RPMI8226 (cell line): ENCODE measurements around the gene SH2D3A.
A peak's percentile ranks its signal among the peaks of the same experiment; 100 is the strongest.
"Not testable (repeated sequence)": the region's sequence is repeated elsewhere in the genome, so short reads cannot be mapped to it uniquely, and the experiment has no call there.

ENCODE experiments used
- DNase-seq: peaks from one replicate; pipeline ENCODE4 v3.0.0-alpha.2; 2015

The SH2D3A gene

GRCh38 chr19:6719540-6719861 is 47.7 kb downstream of the SH2D3A start:
- no peak for DNase-seq

- peak; percentile 37 for DNase-seq
Observed at GRCh38 chr19:6718741-6719539, 48.3 kb downstream of the SH2D3A start.

GRCh38 chr19:6718111-6718740 is 49.0 kb downstream of the SH2D3A start:
- DNase-seq: no peak

GRCh38 chr19:6717441-6717971 is 49.7 kb downstream of the SH2D3A start:
- DNase-seq: no peak

GRCh38 chr19:6717036-6717435 is 50.2 kb downstream of the SH2D3A start:
- no peak for DNase-seq

- no peak for DNase-seq
Observed at GRCh38 chr19:6716610-6716970, 50.6 kb downstream of the SH2D3A start.

DNA sequence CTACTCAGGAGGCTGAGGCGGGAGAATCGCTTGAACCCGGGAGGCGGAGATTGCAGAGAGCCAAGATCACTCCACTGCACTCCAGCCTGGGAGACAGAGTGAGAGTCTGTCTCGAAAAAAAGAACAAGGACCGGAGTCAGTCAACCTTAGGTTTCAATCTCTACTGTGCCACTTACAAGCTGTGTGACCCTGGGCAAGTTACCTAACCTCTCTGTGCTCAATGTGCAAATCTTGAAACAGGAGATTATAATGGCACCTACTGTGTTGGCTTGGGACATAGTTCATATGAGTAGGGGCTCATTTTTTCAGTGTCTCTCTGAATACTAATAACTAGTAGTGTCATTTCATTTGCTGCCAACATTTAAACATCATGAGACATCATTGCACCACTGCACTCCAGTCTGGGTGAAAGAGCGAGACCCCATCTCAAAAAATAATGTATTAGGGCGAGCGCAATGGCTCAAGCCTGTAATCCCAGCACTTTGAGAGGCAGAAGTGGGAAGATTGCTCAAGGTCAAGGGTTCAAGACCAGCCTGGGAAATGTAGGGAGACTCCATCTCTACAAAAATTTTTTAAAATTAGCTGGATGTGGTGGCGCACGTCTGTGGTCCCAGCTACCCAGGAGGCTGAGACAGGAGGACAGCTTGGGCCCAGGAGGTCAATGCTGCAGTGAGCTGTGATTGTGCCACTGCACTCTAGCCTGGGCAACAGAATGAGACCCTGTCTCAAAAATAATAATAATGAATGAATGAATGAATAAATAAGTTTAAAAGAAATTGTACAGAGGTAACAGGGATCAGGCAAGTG is 52.3 kb downstream of the SH2D3A start:
- no peak for DNase-seq

- DNase-seq: no peak
Observed at GRCh38 chr19:6713773-6714692, 53.2 kb downstream of the SH2D3A start.

GRCh38 chr19:6712692-6713670 is 54.3 kb downstream of the SH2D3A start:
- no peak for DNase-seq

GRCh38 chr19:6712231-6712630 is 55.0 kb downstream of the SH2D3A start:
- no peak for DNase-seq

GRCh38 chr19:6711605-6712004 is 55.6 kb downstream of the SH2D3A start:
- DNase-seq: no peak

DNA sequence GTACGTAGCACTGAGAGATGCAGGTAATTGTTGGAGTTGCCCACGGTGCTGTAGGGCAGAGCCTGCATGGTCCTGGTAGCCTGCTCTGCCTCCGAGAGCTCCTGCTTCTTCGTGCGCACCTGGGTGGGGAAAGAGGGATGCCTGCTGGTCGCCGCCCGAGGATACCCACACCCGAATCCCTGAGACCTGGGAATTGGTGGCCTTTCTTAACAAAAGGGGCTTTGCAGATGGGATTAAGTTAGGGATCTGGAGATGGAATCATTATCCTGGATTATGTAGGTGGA is 56.2 kb downstream of the SH2D3A start:
- DNase-seq: no peak

- DNase-seq: peak; percentile 56
Observed at GRCh38 chr19:6710273-6711077, 56.8 kb downstream of the SH2D3A start.

- no peak for DNase-seq
Observed at GRCh38 chr19:6709549-6709948, 57.7 kb downstream of the SH2D3A start.

DNA sequence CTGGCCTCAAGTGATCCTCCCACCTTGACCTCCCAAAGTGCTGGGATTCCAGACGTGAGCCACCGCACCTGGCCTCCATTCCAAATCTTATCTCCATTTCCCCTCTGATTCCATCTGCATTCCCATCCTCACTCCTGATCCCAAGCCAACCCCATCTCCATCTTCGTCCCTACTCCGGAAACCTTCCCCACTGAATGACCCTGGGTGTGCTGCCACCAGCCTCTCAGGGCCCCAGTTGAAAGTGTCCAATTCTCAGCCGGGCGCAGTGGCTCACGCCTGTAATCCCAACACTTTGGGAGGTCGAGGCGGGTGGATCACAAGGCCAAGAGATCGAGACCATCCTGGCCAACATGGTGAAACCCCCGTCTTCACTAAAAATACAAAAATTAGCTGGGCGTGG is 58.3 kb downstream of the SH2D3A start:
- DNase-seq: not testable (repeated sequence)

GRCh38 chr19:6708346-6708745 is 58.9 kb downstream of the SH2D3A start:
- DNase-seq: no peak

GRCh38 chr19:6707658-6708018 is 59.6 kb downstream of the SH2D3A start:
- no peak for DNase-seq

DNA sequence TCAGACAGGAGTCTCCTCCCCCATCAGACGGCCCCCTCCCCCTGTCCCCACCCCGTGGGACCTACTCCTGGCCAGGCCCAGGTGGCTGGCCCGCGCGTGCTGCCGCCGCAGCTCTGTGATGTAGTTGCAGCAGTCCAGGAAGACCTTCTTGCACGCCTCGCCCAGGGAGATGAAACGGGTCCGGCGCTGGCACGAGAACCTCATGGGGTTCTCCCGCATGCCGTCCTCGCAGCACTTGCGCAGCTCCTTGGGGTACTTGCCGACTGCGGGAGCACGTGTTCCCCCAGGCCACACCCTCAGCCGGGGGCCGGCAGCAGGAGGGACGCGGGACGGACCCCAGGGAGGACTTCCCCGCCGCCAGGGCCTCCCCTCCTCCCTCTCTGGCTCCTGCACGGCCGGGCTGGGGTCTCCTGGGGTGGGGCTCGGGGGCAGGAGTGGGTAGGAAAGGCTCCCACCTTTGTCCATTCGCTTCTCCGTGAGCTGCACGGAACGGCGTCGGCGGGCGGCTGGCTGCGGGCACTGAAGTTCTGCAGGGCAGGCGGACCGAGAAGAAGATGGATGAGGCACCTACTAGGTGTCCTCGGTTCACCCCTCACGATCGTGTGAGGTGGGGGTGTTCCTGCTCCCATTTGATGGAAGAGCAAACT is 60.1 kb downstream of the SH2D3A start:
- no peak for DNase-seq

DNA sequence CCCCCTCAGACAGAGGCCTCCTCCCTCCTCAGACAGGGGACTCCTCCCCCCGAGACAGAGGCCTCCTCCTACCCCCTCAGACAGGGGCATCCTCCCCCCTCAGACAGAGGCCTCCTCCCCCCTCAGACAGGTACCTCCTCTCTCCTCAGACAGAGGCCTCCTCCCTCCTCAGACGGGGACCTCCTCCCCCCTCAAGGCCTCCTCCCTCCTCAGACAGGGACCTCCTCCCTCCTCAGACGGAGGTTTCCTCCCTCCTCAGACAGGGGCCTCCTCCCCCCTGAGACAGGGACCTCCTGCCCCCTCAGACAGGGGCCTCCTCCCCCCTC is 60.6 kb downstream of the SH2D3A start:
- DNase-seq: no peak

GRCh38 chr19:6705931-6706632 is 61.2 kb downstream of the SH2D3A start:
- DNase-seq: no peak
